Measurements from ENCODE around the gene CACUL1.

- TF ChIP-seq POLR2AphosphoS5 (IDR thresholded peaks at IDR 0.05): no peak
- TF ChIP-seq CTCF (IDR thresholded peaks at IDR 0.05): no peak
- no peak for TF ChIP-seq POLR2A (IDR thresholded peaks at IDR 0.05)
Measured at GRCh38 chr10:118771976-118772375, 17.2 kb upstream of the CACUL1 start.

Data from breast epithelium (tissue), 3 donors.